H9 (cell line): ENCODE results near the gene PHKG2. TPM values are rescaled to one million over a fixed set of nuclear protein-coding genes. Genes with fewer than 3 reads are reported as not detected.
A peak's percentile ranks its signal among the peaks of the same experiment; 100 is the strongest.

Experiments
- DNase-seq: peaks from one replicate; pipeline ENCODE4 v3.0.0-alpha.2; 2017
- H2AFZ ChIP-seq: one replicate; pipeline ENCODE4 v1.6.1; 2013; ENCODE audit warnings: mild to moderate bottlenecking, low read length, control low read depth, moderate library complexity
- H2AK5ac ChIP-seq: 2 replicates; pipeline ENCODE4 v1.6.1; 2013; ENCODE audit warnings: low read length, control low read depth, mixed read lengths; ENCODE audit not compliant: insufficient read length
- H2BK120ac ChIP-seq: one replicate; pipeline ENCODE4 v1.6.1; 2013; ENCODE audit warnings: low read depth, mild to moderate bottlenecking, low read length, control low read depth, inconsistent platforms; ENCODE audit not compliant: poor library complexity, severe bottlenecking
- H2BK12ac ChIP-seq: 2 replicates; pipeline ENCODE4 v1.6.1; 2013; ENCODE audit warnings: low read length, control low read depth, mixed read lengths, low read depth; ENCODE audit not compliant: insufficient read length
- H2BK15ac ChIP-seq: 2 replicates; pipeline ENCODE4 v1.6.1; 2013; ENCODE audit warnings: low read depth, low read length, control low read depth
- H2BK20ac ChIP-seq: one replicate; pipeline ENCODE4 v1.6.1; 2013; ENCODE audit warnings: low read depth, mild to moderate bottlenecking, low read length, control low read depth, inconsistent platforms; ENCODE audit not compliant: poor library complexity, severe bottlenecking
- H2BK5ac ChIP-seq: 2 replicates; pipeline ENCODE4 v1.6.1; 2013; ENCODE audit warnings: low read length, control low read depth, mixed read lengths; ENCODE audit not compliant: insufficient read length
- H3K14ac ChIP-seq: 2 replicates; pipeline ENCODE4 v1.6.1; 2013; ENCODE audit warnings: low read length, control low read depth; ENCODE audit not compliant: insufficient read depth
- H3K18ac ChIP-seq: 2 replicates; pipeline ENCODE4 v1.6.1; 2013; ENCODE audit warnings: low read depth, mild to moderate bottlenecking, mixed read lengths, low read length, control low read depth; ENCODE audit not compliant: insufficient read length
- H3K23ac ChIP-seq: 2 replicates; pipeline ENCODE4 v1.6.1; 2013; ENCODE audit warnings: low read length, control low read depth, mixed read lengths, low read depth; ENCODE audit not compliant: insufficient read length
- H3K23me2 ChIP-seq: 2 replicates; pipeline ENCODE4 v1.6.1; 2013; ENCODE audit warnings: low read depth, mild to moderate bottlenecking, mixed read lengths, low read length, control low read depth; ENCODE audit not compliant: insufficient read length, poor library complexity, severe bottlenecking
- H3K27ac ChIP-seq: 2 replicates; pipeline ENCODE4 v1.5.1; 2013; ENCODE audit warnings: low read length, control low read depth, mixed read lengths, low read depth; ENCODE audit not compliant: insufficient read length
- H3K27me3 ChIP-seq: 2 replicates; pipeline ENCODE4 v1.6.1; 2013; ENCODE audit warnings: low read length, control low read depth, inconsistent platforms; ENCODE audit not compliant: insufficient read depth
- H3K4ac ChIP-seq: 2 replicates; pipeline ENCODE4 v1.6.1; 2013; ENCODE audit warnings: low read depth, mild to moderate bottlenecking, control low read depth, inconsistent platforms, low read length, moderate library complexity
- H3K4me1 ChIP-seq: 2 replicates; pipeline ENCODE4 v1.6.1; 2013; ENCODE audit warnings: low read length, control low read depth, inconsistent platforms; ENCODE audit not compliant: insufficient read depth
- H3K4me2 ChIP-seq: 2 replicates; pipeline ENCODE4 v1.6.1; 2013; ENCODE audit warnings: low read length, control low read depth, mixed read lengths; ENCODE audit not compliant: insufficient read length, insufficient read depth
- H3K56ac ChIP-seq: 2 replicates; pipeline ENCODE4 v1.6.1; 2013; ENCODE audit warnings: low read depth, mild to moderate bottlenecking, mixed read lengths, low read length, control low read depth; ENCODE audit not compliant: insufficient read length
- H3K79me1 ChIP-seq: 2 replicates; pipeline ENCODE4 v1.6.1; 2013; ENCODE audit warnings: low read depth, mild to moderate bottlenecking, moderate library complexity, low read length, control low read depth, inconsistent platforms; ENCODE audit not compliant: insufficient read depth, poor library complexity, severe bottlenecking
- H3K79me2 ChIP-seq: 2 replicates; pipeline ENCODE4 v1.6.1; 2013; ENCODE audit warnings: low read length, control low read depth, inconsistent platforms; ENCODE audit not compliant: insufficient read depth
- H3K9ac ChIP-seq: 2 replicates; pipeline ENCODE4 v1.6.1; 2013; ENCODE audit warnings: low read length, control low read depth, mixed read lengths; ENCODE audit not compliant: insufficient read length; ENCODE audit errors: extremely low read depth
- H3K9me3 ChIP-seq: one replicate; pipeline ENCODE4 v1.6.1; 2013; ENCODE audit warnings: low read depth, low read length, inconsistent platforms; ENCODE audit not compliant: control insufficient read depth
- H3T11ph ChIP-seq: one replicate; pipeline ENCODE4 v1.6.1; 2013; ENCODE audit warnings: mild to moderate bottlenecking, low read length, control low read depth, inconsistent platforms
- H4K20me1 ChIP-seq: one replicate; pipeline ENCODE4 v1.6.1; 2013; ENCODE audit not compliant: control insufficient read depth, insufficient read length, insufficient read depth
- H4K5ac ChIP-seq: 2 replicates; pipeline ENCODE4 v1.6.1; 2013; ENCODE audit warnings: low read depth, mild to moderate bottlenecking, mixed read lengths, low read length, control low read depth; ENCODE audit not compliant: insufficient read length
- H4K8ac ChIP-seq: replicated peaks from 2 replicates; pipeline ENCODE4 v1.6.1; 2013; ENCODE audit warnings: low read length, control low read depth, mixed read lengths, low read depth; ENCODE audit not compliant: insufficient read length
- H4K91ac ChIP-seq: 2 replicates; pipeline ENCODE4 v1.6.1; 2013; ENCODE audit warnings: low read depth, mild to moderate bottlenecking, moderate library complexity, mixed read lengths, low read length, control low read depth; ENCODE audit not compliant: insufficient read length
- H3K27ac Mint-ChIP-seq, 3 experiments: 2 replicates in 2 of 3; 3 replicates in 1 of 3; pipeline ENCODE4 v1.8.0; 2020 to 2021; ENCODE audit warnings: mixed read lengths in 3 of 3, mild to moderate bottlenecking in 1 of 3, moderate library complexity in 1 of 3
- H3K27me3 Mint-ChIP-seq: 2 replicates; pipeline ENCODE4 v1.8.0; 2021; ENCODE audit warnings: low read depth, mild to moderate bottlenecking, moderate library complexity, mixed read lengths
- H3K36me3 Mint-ChIP-seq, 3 experiments: 2 replicates in 2 of 3; 3 replicates in 1 of 3; pipeline ENCODE4 v1.8.0; 2020 to 2021; ENCODE audit warnings: low read depth in 3 of 3, mixed read lengths in 3 of 3; ENCODE audit not compliant: insufficient read depth in 1 of 3
- H3K4me1 Mint-ChIP-seq, 2 experiments: 2 replicates each; pipeline ENCODE4 v1.8.0; 2020; ENCODE audit warnings: mixed read lengths in 2 of 2
- H3K4me3 Mint-ChIP-seq, 2 experiments: 2 replicates in 1 of 2; 3 replicates in 1 of 2; pipeline ENCODE4 v1.8.0; 2020 to 2021; ENCODE audit warnings: mild to moderate bottlenecking in 2 of 2, mixed read lengths in 2 of 2, moderate library complexity in 1 of 2
- H3K9me3 Mint-ChIP-seq, 2 experiments: 2 replicates in 1 of 2; 3 replicates in 1 of 2; pipeline ENCODE4 v1.8.0; 2020; ENCODE audit warnings: mild to moderate bottlenecking in 2 of 2, mixed read lengths in 2 of 2, moderate library complexity in 1 of 2
- CTCF ChIP-seq: fragments of 200-600 bp; sonication (generic); conservative IDR thresholded peaks from 3 replicates; pipeline ENCODE4 v1.8.0; 2021; ENCODE audit warnings: antibody characterized with exemption, mild to moderate bottlenecking
- WGBS: extraction: QIAGEN DNeasy Blood & Tissue Kit; methylation state at CpG from one replicate; pipeline ENCODE4 v1.1.7; 2013; ENCODE audit warnings: missing lambda C conversion rate, low lambda C conversion rate, mixed read lengths; ENCODE audit not compliant: insufficient read length; ENCODE audit errors: extremely low coverage; 5-methylcytosine and 5-hydroxymethylcytosine counted together
- total RNA-seq: library from RNA; stranded (reverse); gene quantifications from 2 replicates; pipeline ENCODE4 v1.2.1, GENCODE V29; 2021

PHKG2 gene
- total RNA-seq, 1 experiment from 2014 or later, result 46.6 TPM

DNA sequence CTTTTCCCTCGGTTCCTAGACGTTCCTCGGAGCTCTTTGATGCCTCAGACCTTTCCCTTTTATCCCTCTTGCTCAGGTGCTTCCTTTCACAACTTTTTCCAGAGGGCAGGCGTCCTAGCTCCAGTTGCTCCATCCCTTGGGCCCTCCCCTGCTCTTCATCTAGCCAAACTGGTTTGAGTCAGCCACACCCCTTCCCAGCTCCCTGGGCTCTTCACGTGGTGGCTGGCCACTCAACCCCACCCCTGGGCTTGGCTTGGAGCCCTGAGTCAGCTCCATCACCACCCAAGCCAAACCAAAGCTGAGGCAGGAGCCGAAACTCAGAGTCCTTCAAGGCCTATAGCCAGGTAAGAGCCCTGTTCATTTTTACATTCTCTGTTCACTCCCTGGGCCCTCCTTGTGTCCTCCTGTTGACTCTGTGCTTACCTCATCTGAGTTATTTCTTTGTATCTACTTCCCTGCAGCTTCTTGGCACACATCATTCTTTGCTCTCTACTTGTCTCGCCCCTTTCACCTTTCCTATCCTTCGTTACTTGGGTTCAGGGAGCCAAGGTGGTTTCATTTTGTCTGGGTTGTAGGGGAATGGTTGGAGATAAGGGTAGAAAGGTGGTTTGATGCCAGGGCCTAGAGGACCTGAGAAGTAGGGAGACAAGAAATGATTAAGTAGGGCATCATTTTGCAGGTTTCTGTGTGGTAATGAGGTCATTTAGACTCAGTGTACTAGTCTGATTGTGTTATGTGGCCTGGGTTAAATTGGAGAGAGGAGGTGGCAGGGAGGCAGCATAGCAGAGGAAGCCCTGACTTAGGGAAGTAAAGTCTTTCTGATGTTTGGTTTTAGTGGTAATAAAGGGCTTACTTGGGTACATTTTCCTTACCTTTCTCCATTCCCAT, 7.6 kb upstream of the PHKG2 start:
- H3K79me2 ChIP-seq, result no peaks in the 10 kb centered on the region
- H2BK20ac ChIP-seq, result no peak overlapping the region
- H2BK12ac ChIP-seq, result no peak overlapping the region
- H3K27ac ChIP-seq, result no peak overlapping the region
- no peak overlapping the region for H3K14ac ChIP-seq
- no peak overlapping the region for H2AK5ac ChIP-seq
- H3K23me2 ChIP-seq, result no peaks in the 10 kb centered on the region
- no peak overlapping the region for H3T11ph ChIP-seq
- no peaks in the 10 kb centered on the region for H3K9me3 Mint-ChIP-seq
- H3K4me1 ChIP-seq, result no peaks in the 10 kb centered on the region
- no peak overlapping the region for H4K91ac ChIP-seq
- no peak overlapping the region for H4K8ac ChIP-seq
- no peaks in the 10 kb centered on the region for H3K9me3 ChIP-seq
- H3K4ac ChIP-seq, result no peak overlapping the region
- no peaks in the 10 kb centered on the region for H3K27me3 Mint-ChIP-seq
- H3K4me2 ChIP-seq, result no peak overlapping the region
- no CpG with 5 or more reads among the region's 8 CpGs for WGBS
- no peak for TF ChIP-seq CTCF
- H3K9ac ChIP-seq, result no peak overlapping the region
- no peak overlapping the region for H3K23ac ChIP-seq
- H3K4me3 Mint-ChIP-seq, result no peak overlapping the region; a peak in 1 of 5 replicates
- H2AFZ ChIP-seq, result no peak overlapping the region
- H2BK5ac ChIP-seq, result no peak overlapping the region
- H4K20me1 ChIP-seq, result no peaks in the 10 kb centered on the region
- no peak overlapping the region for H2BK120ac ChIP-seq
- H4K5ac ChIP-seq, result no peak overlapping the region
- no peaks in the 10 kb centered on the region for H3K79me1 ChIP-seq
- H3K27ac Mint-ChIP-seq, result peak overlapping the region in 2 of 3 experiments; percentile 86 to 93; a peak in 4 of 7 replicates
- H3K36me3 Mint-ChIP-seq, result peaks cover 23 to 74% (median 55%) of the 10 kb centered on the region in 3 experiments; a peak in 6 of 7 replicates
- no peak overlapping the region for H2BK15ac ChIP-seq
- peaks cover 10 to 17% of the 10 kb centered on the region in 2 experiments for H3K4me1 Mint-ChIP-seq
- DNase-seq, result peak; percentile 89
- no peak overlapping the region for H3K56ac ChIP-seq
- H3K27me3 ChIP-seq, result no peaks in the 10 kb centered on the region
- H3K18ac ChIP-seq, result no peak overlapping the region
